HCT116 (cell line): ENCODE results near the gene SLCO2A1.

ENCODE experiments used
- CEBPB ChIP-seq: IDR thresholded peaks from 2 replicates; pipeline ENCODE4 v1.6.1; 2012; ENCODE audit warnings: low read depth
- CTCF ChIP-seq, 3 experiments: fragments of 200-600 bp in 1 of 3; sonication (generic) in 1 of 3; IDR thresholded peaks in 2 of 3; conservative IDR thresholded peaks in 1 of 3; 2 replicates each; pipeline ENCODE4 v1.5.1; 2012 to 2017; ENCODE audit warnings: low read depth in 2 of 3, low read length in 2 of 3, antibody characterized with exemption in 1 of 3, borderline replicate concordance in 1 of 3, control low read depth in 1 of 3, mild to moderate bottlenecking in 1 of 3, mixed read lengths in 1 of 3, mixed run types in 1 of 3, moderate library complexity in 1 of 3; ENCODE audit not compliant: insufficient read depth in 1 of 3
- EZH2 ChIP-seq: fragments of 200-600 bp; sonication (generic); IDR thresholded peaks from 2 replicates; pipeline ENCODE4 v1.6.1; 2017; ENCODE audit warnings: antibody characterized with exemption, mixed run types
- EZH2phosphoT487 ChIP-seq: fragments of 200-600 bp; IDR thresholded peaks from 2 replicates; pipeline ENCODE4 v1.6.1; 2018; ENCODE audit warnings: antibody characterized with exemption, borderline replicate concordance
- POLR2A ChIP-seq: IDR thresholded peaks from 2 replicates; pipeline ENCODE4 v1.7.0; 2011; ENCODE audit warnings: borderline replicate concordance; ENCODE audit not compliant: insufficient read depth, insufficient read length; ENCODE audit errors: extremely low read depth
- SP1 ChIP-seq: IDR thresholded peaks from 2 replicates; pipeline ENCODE4 v1.6.1; 2012; ENCODE audit warnings: low read depth
- SRF ChIP-seq: IDR thresholded peaks from 2 replicates; pipeline ENCODE4 v1.6.1; 2012; ENCODE audit warnings: low read depth
- TCF7L2 ChIP-seq: IDR thresholded peaks from 2 replicates; pipeline ENCODE4 v1.7.0; 2011; ENCODE audit warnings: borderline replicate concordance, inconsistent platforms; ENCODE audit not compliant: insufficient read depth, insufficient read length; ENCODE audit errors: extremely low read depth
- YY1 ChIP-seq: IDR thresholded peaks from 2 replicates; pipeline ENCODE4 v1.6.1; 2011; ENCODE audit warnings: low read length, low read depth, moderate library complexity, mild to moderate bottlenecking; ENCODE audit not compliant: insufficient replicate concordance; ENCODE audit errors: extremely low read depth
- ZFX ChIP-seq: fragments of 450-650 bp; IDR thresholded peaks from 2 replicates; pipeline ENCODE4 v1.6.1; 2017
- TF ChIP-seq, protein P1 (sequence below): IDR thresholded peaks from 2 replicates; pipeline ENCODE4 v1.6.1; 2012
- TF ChIP-seq, protein P2 (sequence below): IDR thresholded peaks from 2 replicates; pipeline ENCODE4 v1.6.1; 2012

DNA sequence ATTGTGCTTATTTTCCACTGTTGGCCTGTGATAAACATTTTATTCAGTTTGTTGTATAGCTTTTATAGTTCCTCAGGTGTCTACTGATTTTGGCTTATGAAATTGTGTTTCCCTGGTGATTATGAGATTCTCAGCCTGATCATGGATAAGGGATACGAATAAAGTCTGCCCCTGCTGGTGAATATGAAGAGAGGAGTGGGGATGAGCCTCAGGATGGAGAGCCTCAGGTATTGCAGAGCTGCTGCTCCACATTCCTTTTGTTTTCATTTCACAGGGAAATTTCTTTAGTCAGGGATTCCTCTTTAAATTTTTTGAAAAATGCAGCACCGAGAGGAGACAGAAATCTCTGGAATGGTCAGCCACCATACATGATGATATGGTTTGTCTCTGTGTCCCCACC is 119.3 kb downstream of the SLCO2A1 start:
- no peak for TF ChIP-seq YY1
- TF ChIP-seq, protein P1, sequence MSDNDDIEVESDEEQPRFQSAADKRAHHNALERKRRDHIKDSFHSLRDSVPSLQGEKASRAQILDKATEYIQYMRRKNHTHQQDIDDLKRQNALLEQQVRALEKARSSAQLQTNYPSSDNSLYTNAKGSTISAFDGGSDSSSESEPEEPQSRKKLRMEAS: no peak
- no peak for TF ChIP-seq EZH2
- no peak for TF ChIP-seq EZH2phosphoT487
- TF ChIP-seq CTCF (IDR thresholded peaks at IDR 0.05 in 2 of 3, conservative IDR thresholded peaks at IDR 0.05 in 1 of 3; ENCODE audit: borderline replicate concordance in 1 of 3, insufficient read depth in 1 of 3, low read depth in 2 of 3, low read length in 2 of 3): peak in 2 of 3 experiments; percentile 47 to 59; a peak in 4 of 6 replicates
- no peak for TF ChIP-seq SP1
- TF ChIP-seq CEBPB: no peak
- TF ChIP-seq SRF: no peak
- TF ChIP-seq TCF7L2: no peak
- TF ChIP-seq, protein P2, sequence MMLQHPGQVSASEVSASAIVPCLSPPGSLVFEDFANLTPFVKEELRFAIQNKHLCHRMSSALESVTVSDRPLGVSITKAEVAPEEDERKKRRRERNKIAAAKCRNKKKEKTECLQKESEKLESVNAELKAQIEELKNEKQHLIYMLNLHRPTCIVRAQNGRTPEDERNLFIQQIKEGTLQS: no peak
- TF ChIP-seq POLR2A: no peak
- TF ChIP-seq ZFX: no peak
